GM21447 (cell line): ENCODE measurements around the gene IQGAP1.
"Not testable (repeated sequence)": the region's sequence is repeated elsewhere in the genome, so short reads cannot be mapped to it uniquely, and the experiment has no call there.

Source experiments
- ATAC-seq: cut with Tn5 transposase; IDR thresholded peaks from one replicate; pipeline ENCODE4 v1.9.1; 2021; ENCODE audit not compliant: unreplicated experiment

The IQGAP1 gene

GRCh38 chr15:90387534-90388461 is at the start of gene IQGAP1:
Gene IQGAP1, plus strand, starts transcription at chr15:90388242. Its CDS starts 100 bp downstream, at chr15:90388342.
- ATAC-seq, result peak; percentile 95

- no peak for ATAC-seq
Measured at GRCh38 chr15:90338532-90338931, 49.5 kb upstream of the IQGAP1 start.

GRCh38 chr15:90340345-90340744 is 47.7 kb upstream of the IQGAP1 start:
- no peak for ATAC-seq

GRCh38 chr15:90343302-90343790 is 44.7 kb upstream of the IQGAP1 start:
- no peak for ATAC-seq

- no peak for ATAC-seq
Measured at GRCh38 chr15:90344662-90345061, 43.4 kb upstream of the IQGAP1 start.

- no peak for ATAC-seq
Measured at GRCh38 chr15:90345857-90346256, 42.2 kb upstream of the IQGAP1 start.

GRCh38 chr15:90347431-90348065 is 40.5 kb upstream of the IQGAP1 start:
- ATAC-seq, result not testable (repeated sequence)

GRCh38 chr15:90348456-90348855 is 39.6 kb upstream of the IQGAP1 start:
- no peak for ATAC-seq

GRCh38 chr15:90349072-90349471 is 39.0 kb upstream of the IQGAP1 start:
- ATAC-seq, result no peak

- ATAC-seq, result no peak
Measured at GRCh38 chr15:90349821-90350220, 38.2 kb upstream of the IQGAP1 start.

GRCh38 chr15:90351479-90352106 is 36.4 kb upstream of the IQGAP1 start:
- no peak for ATAC-seq

- ATAC-seq, result peak; percentile 99
Measured at GRCh38 chr15:90352107-90352893, 35.7 kb upstream of the IQGAP1 start, which contains the start of gene ZNF774. Gene ZNF774, plus strand, starts transcription at chr15:90352284. Its CDS starts 2,377 bp downstream, at chr15:90354661.

- no peak for ATAC-seq
Measured at GRCh38 chr15:90354986-90355385, 33.1 kb upstream of the IQGAP1 start.

GRCh38 chr15:90358124-90359033 is 29.7 kb upstream of the IQGAP1 start:
- no peak for ATAC-seq

- ATAC-seq, result no peak
Measured at GRCh38 chr15:90360746-90361145, 27.3 kb upstream of the IQGAP1 start.

- ATAC-seq, result no peak
Measured at GRCh38 chr15:90362936-90363212, 25.2 kb upstream of the IQGAP1 start.

GRCh38 chr15:90364251-90364650 is 23.8 kb upstream of the IQGAP1 start:
- no peak for ATAC-seq

GRCh38 chr15:90365414-90366055 is 22.5 kb upstream of the IQGAP1 start:
- no peak for ATAC-seq

GRCh38 chr15:90367576-90367975 is 20.5 kb upstream of the IQGAP1 start:
- no peak for ATAC-seq
